GM21737 (cell line): ENCODE measurements around the gene GRIFIN.
"Not testable (repeated sequence)": the region's sequence is repeated elsewhere in the genome, so short reads cannot be mapped to it uniquely, and the experiment has no call there.

Experiments
- ATAC-seq: cut with Tn5 transposase; IDR thresholded peaks from one replicate; pipeline ENCODE4 v1.9.1; 2021; ENCODE audit warnings: mild to moderate bottlenecking, moderate library complexity; ENCODE audit not compliant: unreplicated experiment

Gene GRIFIN

GRCh38 chr7:2461268-2462026, 14.8 kb downstream of the GRIFIN start:
- no peak for ATAC-seq

DNA sequence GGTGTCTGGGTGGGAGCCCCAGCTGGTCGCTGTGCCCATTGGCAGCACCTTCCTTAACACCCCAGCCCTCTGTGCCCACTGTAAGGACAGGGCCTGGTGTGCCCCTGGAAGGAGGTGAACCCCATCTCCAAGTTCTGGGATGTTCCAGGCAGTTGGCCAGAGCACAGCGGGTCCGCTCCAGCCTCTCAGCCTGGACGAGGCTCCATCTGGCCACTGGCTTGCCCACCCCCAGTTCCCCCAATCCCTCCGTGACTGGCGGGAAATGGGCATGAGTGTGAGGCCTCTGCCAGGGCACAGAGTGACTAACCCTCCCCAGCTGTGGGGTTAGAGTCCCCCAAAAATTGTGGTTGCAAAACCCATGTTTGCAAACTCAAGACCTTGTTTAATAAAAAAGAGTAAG, 15.6 kb downstream of the GRIFIN start:
- ATAC-seq = no peak

DNA sequence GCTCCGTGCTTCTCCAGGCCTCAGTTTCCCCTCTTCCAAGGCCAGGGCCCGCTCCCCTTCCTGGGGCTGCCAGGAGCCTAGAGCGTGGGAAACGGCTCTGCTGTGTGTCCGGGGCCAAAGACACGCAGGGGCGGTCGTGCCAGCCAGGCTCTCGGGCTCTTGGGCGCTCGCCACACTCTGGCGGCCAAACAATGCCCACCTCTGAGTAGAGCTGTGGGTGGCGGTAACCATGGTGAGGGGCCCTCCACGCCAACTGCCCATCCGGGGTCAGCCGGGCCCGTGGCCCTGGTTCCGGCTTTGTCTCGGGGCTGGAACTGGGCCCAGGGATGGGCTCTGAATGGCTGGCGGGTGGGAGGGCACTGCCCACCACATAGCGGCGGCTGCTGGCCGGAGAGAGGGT, 16.0 kb downstream of the GRIFIN start:
- no peak for ATAC-seq

- ATAC-seq = no peak
Observed at GRCh38 chr7:2459674-2460073, 16.5 kb downstream of the GRIFIN start.

DNA sequence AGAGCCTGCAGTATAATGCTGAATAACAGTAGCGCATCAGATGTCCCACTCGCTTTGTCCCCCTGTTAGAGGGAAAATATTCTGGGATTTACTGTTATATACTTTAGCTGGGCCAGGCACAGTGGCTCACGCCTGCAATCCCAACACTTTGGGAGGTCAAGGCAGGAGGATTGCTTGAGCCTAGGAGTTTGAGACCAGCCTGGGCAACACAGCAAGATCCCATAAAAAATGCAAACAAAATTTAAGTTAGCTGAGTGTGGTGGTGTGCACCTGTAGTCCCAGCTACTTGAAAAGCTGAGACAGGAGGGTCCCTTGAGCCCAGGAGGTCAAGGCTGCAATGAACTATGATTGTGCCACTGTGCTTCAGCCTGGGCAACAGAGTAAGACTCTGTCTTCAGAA, 22.3 kb downstream of the GRIFIN start:
- not testable (repeated sequence) for ATAC-seq

- no peak for ATAC-seq
Observed at GRCh38 chr7:2452643-2453270, 23.4 kb downstream of the GRIFIN start.

- no peak for ATAC-seq
Observed at GRCh38 chr7:2452074-2452507, 24.1 kb downstream of the GRIFIN start.

DNA sequence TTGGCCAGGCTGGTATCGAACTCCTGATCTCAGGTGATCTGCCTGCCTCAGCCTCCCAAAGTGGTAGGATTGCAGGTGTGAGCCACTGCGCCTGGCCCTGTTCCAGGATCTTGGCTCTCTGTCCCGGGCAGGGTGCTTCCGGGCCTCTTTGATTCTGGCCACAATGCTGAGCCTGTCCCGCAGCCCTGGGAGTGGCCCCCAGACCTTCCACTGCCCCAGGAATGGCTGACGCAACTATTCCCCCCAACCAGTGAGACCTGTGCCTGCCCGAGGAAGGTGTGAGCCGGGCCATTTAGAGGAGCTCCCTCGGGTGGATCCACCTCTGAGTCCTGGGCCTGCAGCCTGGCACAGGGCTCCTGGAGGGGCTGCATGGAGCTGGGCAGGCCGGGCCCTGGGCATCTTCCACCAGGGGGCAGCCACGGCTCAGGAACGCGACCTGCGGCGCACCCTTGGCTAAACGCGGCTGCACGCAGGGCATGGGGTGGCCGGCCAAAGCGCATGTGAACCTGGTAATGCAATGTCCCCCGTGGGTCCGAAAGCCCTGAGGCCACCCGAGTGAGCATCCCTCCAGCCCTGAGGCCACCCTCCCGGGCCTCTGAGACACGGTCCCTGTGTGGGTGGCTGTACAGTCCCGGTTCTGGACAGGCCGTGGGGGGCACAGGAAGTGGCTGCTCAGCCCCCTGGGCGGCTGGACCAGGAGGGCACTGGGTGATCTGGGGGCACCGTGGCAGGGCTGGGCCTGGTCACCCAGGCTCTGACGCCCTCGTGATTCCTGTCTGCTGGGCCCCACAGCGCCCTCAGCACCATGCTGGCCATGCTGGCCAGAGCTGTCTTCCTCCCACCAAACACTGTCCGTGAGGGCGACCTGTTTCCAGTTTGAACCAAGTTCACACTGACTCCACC, 24.8 kb downstream of the GRIFIN start:
- peak; percentile 84 for ATAC-seq

DNA sequence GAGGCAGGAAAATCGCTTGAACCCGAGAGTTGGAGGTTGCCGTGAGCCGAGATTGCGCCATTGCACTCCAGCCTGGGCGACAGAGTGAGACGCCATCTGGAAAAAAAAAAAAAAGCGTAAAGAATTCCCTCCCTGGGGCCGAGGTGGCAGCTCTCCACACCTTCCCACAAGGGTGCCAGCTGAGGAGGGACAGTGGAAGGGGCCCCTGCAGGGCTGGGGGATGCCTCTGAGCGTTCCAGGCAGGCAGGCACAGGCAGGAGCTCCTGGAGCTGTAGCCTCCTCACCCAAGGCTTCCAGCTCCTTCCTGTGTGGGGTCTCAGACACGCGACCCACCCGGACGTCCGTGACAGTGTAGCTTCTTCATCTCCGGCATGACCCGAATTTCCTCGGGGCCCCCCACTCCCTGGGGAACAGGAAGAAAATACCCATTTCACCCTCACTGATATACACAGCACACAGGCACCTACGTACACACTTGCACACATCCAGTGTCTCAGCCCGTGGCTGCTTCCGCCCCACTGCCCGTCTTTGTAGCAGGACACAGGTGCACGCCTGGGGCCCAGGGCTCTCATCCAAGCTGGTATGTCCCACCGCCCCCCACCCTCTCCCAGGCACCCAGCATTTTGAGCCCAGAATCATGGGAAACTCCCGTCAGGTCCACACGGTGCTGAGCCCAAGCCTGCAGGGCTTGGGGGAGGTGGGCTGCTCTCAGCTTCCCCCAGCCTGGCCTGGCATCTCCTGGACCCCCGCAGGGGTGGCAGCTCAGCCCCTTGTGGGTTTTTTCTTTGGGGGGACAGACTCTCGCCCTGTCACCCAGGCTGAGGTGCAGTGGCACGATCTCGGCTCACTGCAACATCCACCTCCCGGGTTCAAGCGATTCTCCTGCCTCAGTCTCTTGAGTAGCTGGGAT, 25.7 kb downstream of the GRIFIN start:
- no peak for ATAC-seq

GRCh38 chr7:2446676-2447075, 29.5 kb downstream of the GRIFIN start:
- ATAC-seq = no peak

GRCh38 chr7:2445898-2446555, 30.2 kb downstream of the GRIFIN start:
- no peak for ATAC-seq

- no peak for ATAC-seq
Observed at GRCh38 chr7:2445047-2445446, 31.2 kb downstream of the GRIFIN start.

DNA sequence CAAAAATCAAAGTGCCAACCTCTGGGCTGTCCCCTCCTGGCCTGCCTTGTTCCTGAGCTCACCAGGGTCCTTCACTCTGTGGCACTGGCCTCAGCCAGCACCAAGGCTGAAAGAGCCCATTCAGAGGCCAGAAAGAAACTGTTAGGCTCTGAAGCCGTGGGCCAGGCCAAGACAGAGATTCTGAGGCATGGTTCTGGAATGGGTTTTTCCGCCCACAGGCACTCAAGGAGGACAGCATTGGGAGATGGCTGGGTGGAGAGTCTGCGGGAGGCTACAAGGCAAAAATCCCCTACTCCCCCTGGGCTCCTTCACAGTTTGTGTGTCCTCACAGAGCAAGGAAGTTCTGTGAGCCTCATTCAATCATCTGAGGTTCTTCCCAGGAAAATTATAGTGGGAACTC, 31.7 kb downstream of the GRIFIN start:
- ATAC-seq = no peak

DNA sequence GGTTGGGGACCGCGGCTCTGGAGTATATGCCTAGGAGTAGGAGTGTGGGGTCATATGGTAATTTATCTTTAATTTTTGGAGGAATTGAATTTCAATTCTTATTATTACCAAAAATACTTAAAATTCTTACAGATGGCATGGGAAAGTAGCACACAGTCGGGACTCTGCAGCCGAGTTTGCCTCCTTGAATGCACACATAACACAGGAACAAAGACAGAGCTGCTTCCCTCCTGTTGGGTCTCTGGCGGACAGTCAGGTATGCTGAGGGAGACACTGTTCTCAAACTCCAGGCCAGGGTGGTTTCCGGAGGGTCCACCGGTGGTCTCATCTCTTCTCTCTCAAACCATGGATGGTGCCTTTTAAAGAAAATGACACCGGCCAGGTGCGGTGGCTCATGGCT, 32.7 kb downstream of the GRIFIN start:
- no peak for ATAC-seq

DNA sequence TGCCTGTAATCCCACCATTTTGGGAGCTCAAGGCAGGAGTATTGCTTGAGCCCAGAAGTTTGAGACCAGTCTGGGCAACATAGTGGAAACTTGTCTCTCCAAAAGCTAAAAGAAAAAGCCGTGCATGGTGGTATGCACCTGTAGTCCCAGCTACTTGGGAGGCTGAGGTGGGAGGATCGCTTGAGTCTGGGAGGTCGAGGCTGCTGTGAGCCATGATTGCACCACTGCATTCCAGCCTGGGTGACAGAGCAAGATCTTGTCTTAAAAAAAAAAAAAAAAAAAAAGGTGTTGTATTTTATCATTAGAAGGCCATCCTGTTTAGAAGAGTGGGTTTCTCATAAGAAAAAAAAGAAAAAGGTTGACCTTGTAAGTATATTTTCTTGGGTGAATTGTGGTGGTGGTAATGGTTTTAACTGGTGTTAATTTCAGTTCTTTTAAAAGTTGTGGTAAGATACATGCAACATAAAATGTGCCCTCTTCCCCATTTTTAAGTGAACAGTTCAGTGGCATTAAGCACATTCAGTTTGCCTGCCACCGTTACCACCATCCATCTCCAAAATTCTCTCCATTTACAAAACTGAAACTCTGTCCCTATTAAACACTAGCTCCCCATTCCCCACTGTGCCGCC, 34.7 kb downstream of the GRIFIN start:
- ATAC-seq = no peak

- ATAC-seq = no peak
Observed at GRCh38 chr7:2440608-2441245, 35.5 kb downstream of the GRIFIN start.

DNA sequence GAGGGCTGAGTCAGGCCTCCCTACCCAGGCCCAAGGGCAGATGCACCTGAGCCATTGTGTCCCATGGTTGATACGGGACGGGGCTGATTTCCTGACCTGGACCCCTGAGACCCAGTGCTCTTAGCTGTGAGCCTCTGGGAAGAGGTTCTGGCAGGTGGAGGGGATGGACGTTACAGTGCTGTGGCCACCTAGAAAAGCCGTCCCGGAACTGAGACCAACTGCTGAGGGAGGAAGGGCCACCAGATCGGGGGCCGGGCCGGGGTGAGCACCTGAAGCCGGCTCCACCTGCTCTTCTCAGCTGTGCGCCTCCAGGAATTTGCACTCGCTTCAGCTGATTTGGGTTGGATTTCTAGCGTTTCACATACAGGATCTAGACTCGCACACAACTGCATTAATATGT, 37.4 kb downstream of the GRIFIN start:
- no peak for ATAC-seq

DNA sequence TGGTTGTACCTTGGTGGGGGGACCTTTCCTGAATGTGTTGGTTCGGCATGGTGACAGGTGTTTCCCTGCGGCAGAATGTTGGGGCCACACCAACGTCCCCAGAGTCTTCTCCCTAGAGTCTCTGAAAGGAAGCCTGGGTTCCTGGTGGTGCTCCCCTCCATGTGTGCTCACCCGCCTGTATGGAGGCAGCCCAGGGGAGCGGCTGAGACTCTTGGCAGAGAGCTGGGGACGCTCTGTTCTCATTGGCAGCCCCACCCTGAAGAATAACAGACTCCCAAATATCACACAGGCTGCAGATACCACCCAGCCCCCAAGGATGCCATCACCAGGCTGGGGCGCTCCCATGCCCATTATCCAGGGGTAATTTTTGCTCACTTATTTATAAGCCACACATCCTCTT, 38.0 kb downstream of the GRIFIN start:
- no peak for ATAC-seq

GRCh38 chr7:2437537-2438148, 38.6 kb downstream of the GRIFIN start:
- ATAC-seq = no peak
